SW 1271 (cell line): ENCODE data around the gene TPSAB1.
"Not testable (repeated sequence)": the region's sequence is repeated elsewhere in the genome, so short reads cannot be mapped to it uniquely, and the experiment has no call there.

Experiments used
- DNase-seq, 2 experiments: peaks; one replicate each; lab custom pipeline; 2025; lab: John Stamatoyannopoulos, UW

TPSAB1 gene

DNA sequence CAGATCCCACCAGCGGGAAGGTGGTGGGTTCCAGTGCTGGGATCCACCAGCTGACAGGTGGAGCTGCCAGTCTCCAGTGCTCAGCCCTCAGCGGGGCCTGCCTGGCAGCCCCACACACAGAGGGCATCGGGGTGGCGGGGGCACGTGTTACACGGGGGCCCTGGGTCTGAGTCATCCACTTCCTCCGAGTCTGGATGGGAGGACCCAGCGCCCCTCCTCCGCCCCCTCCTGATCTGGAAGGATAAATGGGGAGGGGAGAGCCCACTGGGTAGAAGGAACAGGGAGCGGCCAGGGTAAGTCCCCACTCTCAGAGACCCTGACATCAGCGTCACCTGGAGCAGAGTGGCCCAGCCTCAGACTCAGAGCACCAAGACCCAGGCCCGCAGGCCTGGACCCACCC lies at the start of gene TPSAB1:
Gene TPSAB1 (plus strand): TSS at position 270 of the 400 bp plus-strand sequence. CDS start 234 bp downstream, outside the sequence.
- DNase-seq: not testable (repeated sequence)

DNA sequence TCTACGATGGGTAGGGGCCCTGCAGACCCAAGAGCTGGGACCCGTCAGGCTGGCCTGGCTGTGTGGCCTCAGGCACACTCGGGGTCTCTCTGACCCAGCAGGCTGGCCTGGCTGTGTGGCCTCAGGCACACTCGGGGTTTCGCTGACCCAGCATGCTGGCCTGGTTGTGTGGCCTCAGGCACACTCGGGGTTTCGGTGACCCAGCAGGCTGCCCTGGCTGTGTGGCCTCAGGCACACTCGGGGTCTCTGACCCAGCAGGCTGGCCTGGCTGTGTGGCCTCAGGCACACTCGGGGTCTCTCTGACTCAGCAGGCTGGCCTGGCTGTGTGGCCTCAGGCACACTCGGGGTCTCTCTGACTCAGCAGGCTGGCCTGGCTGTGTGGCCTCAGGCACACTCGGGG lies 49.7 kb upstream of the TPSAB1 start:
- DNase-seq: not testable (repeated sequence)

DNA sequence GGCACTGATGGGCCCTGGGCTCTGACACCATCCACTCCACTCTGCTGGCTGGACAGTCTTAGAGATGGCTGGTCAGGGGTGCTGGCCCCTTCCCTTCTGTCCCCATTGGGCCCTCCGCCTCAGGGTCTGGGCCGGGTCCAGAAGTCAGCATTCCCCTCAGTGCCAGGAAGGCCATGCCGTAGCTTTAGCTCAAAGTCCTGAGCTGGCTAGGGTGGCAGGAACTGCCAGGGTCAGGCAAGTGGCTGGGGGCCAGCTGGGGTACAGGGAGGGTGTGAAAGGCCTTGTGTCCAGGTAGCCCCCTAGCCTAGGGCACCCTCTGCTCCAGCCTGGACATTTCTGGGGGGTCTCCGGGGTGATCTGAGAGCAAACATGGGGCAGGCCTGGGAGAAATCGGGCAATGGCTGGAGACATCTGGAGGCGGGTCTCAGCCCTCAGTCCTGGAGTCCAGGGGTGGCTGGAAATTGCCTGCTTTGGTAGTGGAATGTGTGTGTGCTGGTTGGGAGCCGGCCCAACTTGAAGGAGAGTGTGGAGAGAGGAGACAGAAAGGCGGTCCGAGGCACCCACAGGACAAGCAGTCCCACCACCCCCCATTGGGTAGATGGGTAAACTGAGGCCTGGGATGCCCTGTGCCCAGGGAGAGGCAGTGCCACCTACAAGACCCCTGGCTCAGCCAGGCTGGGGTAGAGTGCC lies 48.0 kb upstream of the TPSAB1 start:
- DNase-seq: no peak

GRCh38 chr16:1193143-1193824 lies 47.2 kb upstream of the TPSAB1 start:
- DNase-seq: no peak

- DNase-seq: no peak
Observed at GRCh38 chr16:1193825-1194581, 46.5 kb upstream of the TPSAB1 start.

GRCh38 chr16:1194665-1195392 lies 45.7 kb upstream of the TPSAB1 start:
- no peak for DNase-seq

DNA sequence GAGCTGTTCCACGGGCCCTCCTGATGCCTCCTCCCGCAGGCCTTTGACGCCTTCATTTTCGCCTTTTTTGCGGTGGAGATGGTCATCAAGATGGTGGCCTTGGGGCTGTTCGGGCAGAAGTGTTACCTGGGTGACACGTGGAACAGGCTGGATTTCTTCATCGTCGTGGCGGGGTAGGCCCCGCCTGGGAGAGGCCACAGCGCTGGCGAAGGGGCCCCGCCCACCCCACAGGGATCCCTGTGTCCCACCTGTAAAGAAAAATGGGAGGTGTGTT lies 45.2 kb upstream of the TPSAB1 start:
- no peak for DNase-seq

- no peak for DNase-seq
Observed at GRCh38 chr16:1196494-1196893, 44.0 kb upstream of the TPSAB1 start.

DNA sequence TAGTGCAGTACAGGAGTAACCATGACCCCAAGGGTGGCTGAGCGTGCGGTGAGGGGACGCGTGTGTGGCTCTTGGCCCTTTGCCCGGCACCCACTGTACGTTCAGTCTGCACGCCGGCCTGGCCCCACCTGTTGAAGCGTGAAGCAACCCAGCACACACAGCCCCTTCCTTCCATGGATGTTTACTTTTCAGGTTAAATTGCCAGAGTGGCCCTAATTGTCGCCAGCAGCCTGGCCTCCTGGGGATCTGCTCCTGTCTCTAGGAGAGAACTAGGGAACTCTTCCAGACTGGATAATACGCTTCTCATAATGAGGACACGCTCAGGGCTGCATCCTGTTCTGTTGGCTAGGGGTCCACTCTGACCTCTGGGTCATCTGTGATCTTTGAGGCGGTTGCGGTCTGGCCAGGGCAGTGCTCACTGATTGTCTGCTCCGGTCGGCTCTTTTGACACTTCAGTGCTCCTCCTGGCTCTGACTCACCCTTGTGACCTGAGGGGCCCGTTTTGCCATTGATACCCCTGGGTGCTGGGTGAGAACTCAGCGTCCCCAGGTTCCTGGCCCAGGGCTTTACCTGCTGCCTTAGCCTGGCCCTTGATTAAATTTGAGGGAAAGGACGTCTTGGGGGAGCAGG lies 43.2 kb upstream of the TPSAB1 start:
- DNase-seq: no peak

DNA sequence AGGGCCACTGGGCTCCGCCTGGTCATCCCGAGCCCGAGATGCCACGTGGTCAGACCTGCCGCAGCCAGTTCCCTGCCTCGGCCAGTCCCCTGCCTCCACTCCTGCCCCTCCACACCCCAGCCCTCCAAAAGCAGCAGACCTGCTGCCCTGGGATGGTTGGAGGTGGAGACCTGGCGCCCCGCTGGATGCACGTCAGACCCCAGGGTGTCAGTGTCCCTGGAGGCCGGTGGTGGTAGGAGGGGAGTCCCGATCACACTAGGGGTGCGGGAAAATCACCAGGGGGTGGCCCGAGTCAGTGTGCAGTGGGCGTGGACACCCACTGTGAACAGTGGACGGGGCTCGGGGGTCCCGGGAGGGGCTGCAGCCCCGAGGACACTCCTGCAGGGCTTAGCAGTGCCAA lies 42.3 kb upstream of the TPSAB1 start:
- DNase-seq: no peak

DNA sequence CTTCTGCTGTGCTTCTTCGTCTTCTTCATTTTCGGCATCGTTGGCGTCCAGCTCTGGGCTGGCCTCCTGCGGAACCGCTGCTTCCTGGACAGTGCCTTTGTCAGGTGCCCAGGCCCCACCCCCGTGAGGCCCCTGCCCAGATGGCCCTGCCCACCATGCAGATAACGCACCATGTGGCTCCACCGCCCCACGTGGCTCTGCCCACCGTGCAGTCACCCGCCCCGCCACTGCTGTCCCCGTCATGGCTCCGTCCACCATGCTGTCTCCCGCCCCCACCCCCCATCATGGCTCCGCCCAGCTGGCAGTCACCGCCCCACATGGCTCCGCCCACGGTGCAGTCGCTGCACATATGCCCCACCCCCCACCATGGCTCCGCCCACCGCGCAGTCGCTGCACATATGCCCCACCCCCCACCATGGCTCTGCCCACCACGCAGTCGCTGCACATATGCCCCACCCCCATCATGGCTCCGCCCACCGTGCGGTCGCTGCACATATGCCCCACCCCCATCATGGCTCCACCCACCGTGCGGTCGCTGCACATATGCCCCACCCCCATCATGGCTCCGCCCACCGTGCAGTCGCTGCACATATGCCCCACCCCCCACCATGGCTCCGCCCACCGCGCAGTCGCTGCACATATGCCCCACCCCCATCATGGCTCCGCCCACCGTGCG lies 41.7 kb upstream of the TPSAB1 start:
- DNase-seq: not testable (repeated sequence)

DNA sequence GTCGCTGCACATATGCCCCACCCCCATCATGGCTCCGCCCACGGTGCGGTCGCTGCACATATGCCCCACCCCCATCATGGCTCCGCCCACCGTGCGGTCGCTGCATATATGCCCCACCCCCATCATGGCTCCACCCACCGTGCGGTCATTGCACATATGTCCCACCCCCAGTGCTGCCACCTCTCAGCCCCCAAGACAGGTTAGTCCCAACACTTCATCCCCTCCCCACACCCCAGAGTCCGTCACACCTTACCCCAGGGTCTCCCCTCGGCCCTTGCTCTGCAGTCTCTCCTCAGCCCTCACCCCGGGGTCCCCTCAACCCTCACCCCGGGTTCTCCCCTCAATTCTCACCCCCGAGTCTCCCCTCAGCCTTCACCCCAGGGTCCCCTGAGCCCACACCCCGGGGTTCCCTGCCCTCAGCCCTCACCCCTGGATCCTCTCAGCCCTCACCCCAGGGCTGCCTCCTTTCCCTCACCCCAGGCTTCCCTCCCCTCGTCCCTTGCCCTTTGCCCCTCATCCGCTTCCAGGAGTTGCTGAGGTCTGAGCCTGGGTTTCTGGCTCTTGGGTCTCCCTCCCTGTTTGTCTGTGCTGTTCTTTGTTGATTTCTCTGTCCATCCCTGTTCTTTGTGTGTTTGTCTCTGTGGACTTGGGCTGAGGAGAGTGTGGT lies 41.0 kb upstream of the TPSAB1 start:
- DNase-seq: no peak

DNA sequence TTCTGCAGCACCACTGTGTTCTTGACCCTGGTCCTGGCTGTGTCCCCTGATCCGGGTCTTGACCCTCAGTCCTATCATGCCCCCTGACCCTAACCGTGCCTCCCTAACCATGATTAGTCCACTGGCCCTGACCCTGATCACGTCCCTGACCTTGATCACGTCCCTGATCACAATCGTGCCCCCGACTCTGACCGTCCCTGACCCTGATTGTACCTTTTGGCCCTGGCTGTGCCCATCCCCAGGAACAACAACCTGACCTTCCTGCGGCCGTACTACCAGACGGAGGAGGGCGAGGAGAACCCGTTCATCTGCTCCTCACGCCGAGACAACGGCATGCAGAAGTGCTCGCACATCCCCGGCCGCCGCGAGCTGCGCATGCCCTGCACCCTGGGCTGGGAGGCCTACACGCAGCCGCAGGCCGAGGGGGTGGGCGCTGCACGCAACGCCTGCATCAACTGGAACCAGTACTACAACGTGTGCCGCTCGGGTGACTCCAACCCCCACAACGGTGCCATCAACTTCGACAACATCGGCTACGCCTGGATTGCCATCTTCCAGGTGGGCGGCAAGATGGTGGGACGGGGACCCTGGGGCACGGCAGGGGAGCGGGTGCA lies 40.4 kb upstream of the TPSAB1 start:
- DNase-seq: no peak

- no peak for DNase-seq
Observed at GRCh38 chr16:1201444-1201843, 39.1 kb upstream of the TPSAB1 start.

- no peak for DNase-seq
Observed at GRCh38 chr16:1202274-1202673, 38.2 kb upstream of the TPSAB1 start.

GRCh38 chr16:1204933-1205332 lies 35.6 kb upstream of the TPSAB1 start:
- DNase-seq: no peak

DNA sequence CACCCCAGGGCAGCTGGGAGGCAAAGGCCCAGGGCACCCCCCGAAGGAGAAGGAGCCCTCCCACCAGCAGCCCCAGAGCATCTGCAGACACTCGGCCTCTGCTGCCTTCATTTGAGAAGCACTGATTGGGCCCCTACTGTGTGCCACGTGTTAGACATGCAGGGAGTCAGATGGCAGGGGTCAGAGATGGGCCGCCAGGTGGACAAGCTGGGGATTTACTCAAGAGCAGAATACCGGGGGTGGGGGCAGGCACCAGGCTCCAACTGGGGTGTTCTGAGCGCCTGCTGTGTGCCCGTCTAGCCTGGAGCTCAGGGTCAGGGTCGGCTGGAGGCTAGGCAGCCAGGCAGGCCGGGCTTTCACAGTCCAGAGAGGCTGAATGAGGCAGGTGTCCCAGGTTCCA lies 34.2 kb upstream of the TPSAB1 start:
- DNase-seq: no peak

- DNase-seq: no peak
Observed at GRCh38 chr16:1206786-1207185, 33.7 kb upstream of the TPSAB1 start.

- DNase-seq: no peak
Observed at GRCh38 chr16:1208239-1208830, 32.2 kb upstream of the TPSAB1 start.

- DNase-seq: no peak
Observed at GRCh38 chr16:1209081-1209480, 31.4 kb upstream of the TPSAB1 start.
